Measurements from ENCODE around the gene IFI16.

DNA sequence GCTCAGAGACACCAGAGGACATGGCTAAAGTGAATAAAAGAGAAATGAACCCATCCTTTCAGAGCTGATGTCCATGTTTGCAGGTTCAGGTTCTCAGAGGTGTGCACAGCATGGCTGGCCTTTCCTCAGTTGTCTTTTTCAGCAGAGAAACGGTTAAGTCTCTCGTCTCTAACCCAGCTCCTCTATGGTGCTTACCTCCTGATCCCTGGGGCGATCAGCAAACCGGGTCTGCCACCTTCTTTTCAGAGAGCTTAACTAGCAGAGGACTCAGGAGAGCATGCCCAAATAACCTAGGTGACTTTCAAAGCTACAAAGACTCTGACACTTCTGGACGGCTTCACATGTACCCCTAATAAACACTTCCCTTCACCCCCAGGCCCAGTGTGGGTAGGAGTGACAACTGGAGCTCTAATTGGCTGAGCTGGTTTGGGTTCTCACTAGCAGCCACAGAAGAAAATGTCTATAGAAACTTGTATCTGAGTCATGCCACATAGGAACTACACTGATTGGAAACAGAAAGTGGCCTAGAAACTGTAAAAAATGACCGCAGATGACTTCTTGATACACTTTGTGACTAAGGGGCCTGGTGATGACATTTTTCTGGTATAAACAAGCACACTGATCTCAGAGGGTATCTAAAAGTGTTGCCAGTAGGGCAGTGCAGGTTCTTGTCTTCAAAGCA, 66.9 kb downstream of the IFI16 start, which contains the start of gene AIM2:
- TF ChIP-seq, protein P1, sequence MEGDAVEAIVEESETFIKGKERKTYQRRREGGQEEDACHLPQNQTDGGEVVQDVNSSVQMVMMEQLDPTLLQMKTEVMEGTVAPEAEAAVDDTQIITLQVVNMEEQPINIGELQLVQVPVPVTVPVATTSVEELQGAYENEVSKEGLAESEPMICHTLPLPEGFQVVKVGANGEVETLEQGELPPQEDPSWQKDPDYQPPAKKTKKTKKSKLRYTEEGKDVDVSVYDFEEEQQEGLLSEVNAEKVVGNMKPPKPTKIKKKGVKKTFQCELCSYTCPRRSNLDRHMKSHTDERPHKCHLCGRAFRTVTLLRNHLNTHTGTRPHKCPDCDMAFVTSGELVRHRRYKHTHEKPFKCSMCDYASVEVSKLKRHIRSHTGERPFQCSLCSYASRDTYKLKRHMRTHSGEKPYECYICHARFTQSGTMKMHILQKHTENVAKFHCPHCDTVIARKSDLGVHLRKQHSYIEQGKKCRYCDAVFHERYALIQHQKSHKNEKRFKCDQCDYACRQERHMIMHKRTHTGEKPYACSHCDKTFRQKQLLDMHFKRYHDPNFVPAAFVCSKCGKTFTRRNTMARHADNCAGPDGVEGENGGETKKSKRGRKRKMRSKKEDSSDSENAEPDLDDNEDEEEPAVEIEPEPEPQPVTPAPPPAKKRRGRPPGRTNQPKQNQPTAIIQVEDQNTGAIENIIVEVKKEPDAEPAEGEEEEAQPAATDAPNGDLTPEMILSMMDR (IDR thresholded peaks at IDR 0.05; ENCODE audit: borderline replicate concordance, extremely low read depth, low read length, poor library complexity, severe bottlenecking), result no peak
- no peak for TF ChIP-seq EZH2 (IDR thresholded peaks at IDR 0.05; ENCODE audit: borderline replicate concordance, low read depth, low read length, severe bottlenecking)

Measured in DND-41 (cell line).